Peyer's patch (tissue), 4 donors: ENCODE measurements around the gene EFHC1. TPM values are rescaled to one million over a fixed set of nuclear protein-coding genes. Genes with fewer than 3 reads are reported as not detected.
A peak's percentile ranks its signal among the peaks of the same experiment; 100 is the strongest.
"Not testable (repeated sequence)": the region's sequence is repeated elsewhere in the genome, so short reads cannot be mapped to it uniquely, and the experiment has no call there.

Experiments used
- DNase-seq, 3 donors: peaks; one replicate each; pipeline ENCODE4 v3.0.0-alpha.2; 2017 to 2019
- H3K27ac ChIP-seq, 4 donors: fragments of 200-600 bp; sonication (generic); one replicate each; pipeline ENCODE4 v1.5.1; 2016 to 2019
- H3K27me3 ChIP-seq, 2 donors: fragments of 200-600 bp; sonication (generic); one replicate each; pipeline ENCODE4 v1.5.1; 2019
- H3K36me3 ChIP-seq, 3 donors: fragments of 200-600 bp; sonication (generic); one replicate each; pipeline ENCODE4 v1.5.1; 2016 to 2019
- H3K4me1 ChIP-seq, 4 donors: fragments of 200-600 bp; sonication (generic); one replicate each; pipeline ENCODE4 v1.5.1; 2016 to 2019
- H3K4me3 ChIP-seq, 4 donors: fragments of 200-600 bp; sonication (generic); 1 replicate in 3 of 4; 2 replicates in 1 of 4; pipeline ENCODE4 v1.5.1; 2016 to 2019; ENCODE audit warnings: mild to moderate bottlenecking in 1 of 4
- H3K9me3 ChIP-seq, 4 donors: fragments of 200-600 bp; sonication (generic); one replicate each; pipeline ENCODE4 v1.5.1; 2016 to 2019; ENCODE audit warnings: mild to moderate bottlenecking in 1 of 4
- POLR2A ChIP-seq, 2 donors: fragments of 450-650 bp; IDR thresholded peaks; one replicate each; pipeline ENCODE4 v1.5.1; 2017; ENCODE audit warnings: antibody characterized with exemption in 2 of 2, mild to moderate bottlenecking in 2 of 2, moderate library complexity in 2 of 2
- total RNA-seq, 4 donors: library from RNA; depleted of rRNA; stranded (reverse); fragments of >200 nt; gene quantifications; one replicate each; pipeline ENCODE4 v1.1.0, GENCODE V29; 2016
- TF ChIP-seq, protein P1 (sequence below), 6 experiments: fragments of 450-650 bp in 4 of 6; fragments of 200-600 bp in 2 of 6; sonication (generic) in 1 of 6; IDR thresholded peaks; one replicate each; pipeline ENCODE4 v1.5.1; 2017 to 2019; ENCODE audit warnings: antibody characterized with exemption in 6 of 6, mild to moderate bottlenecking in 3 of 6, moderate library complexity in 1 of 6

The EFHC1 gene
- total RNA-seq, 4 donors from 2014 or later = 20.0 to 40.4 (median 22.7) TPM

DNA sequence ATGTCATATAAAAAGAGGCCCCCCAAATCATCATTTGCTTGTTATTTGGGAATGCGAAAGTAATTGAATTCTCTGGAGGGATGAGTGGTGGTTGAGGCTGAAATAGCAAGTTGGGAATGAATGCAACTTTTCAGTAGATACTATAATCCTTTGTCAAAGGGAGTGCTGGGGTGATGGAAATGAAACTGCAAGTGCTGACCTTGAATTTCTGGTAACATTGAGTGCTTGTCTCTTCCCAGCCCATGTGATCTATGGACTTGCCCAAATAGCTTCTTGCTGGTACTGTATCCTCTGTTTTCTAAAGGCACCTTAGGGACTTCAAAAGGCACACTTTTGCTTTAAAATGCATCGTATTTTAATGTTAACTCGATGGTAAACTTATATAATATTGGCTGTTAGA lies 43.4 kb upstream of the EFHC1 start:
- Histone ChIP-seq H3K4me1 (peaks cover 0 to 33% (median 11%) of the 10 kb centered on the region in 4 donors), H3K9me3 (no peaks in the 10 kb centered on the region), H3K4me3 (no peak overlapping the region), H3K36me3 (peaks cover 0 to 26% (median 0%) of the 10 kb centered on the region in 3 donors), H3K27ac (no peak overlapping the region), H3K27me3 (no peaks in the 10 kb centered on the region)
- DNase-seq = no peak
- no peak for TF ChIP-seq POLR2A (IDR thresholded peaks at IDR 0.05)
- TF ChIP-seq, protein P1, sequence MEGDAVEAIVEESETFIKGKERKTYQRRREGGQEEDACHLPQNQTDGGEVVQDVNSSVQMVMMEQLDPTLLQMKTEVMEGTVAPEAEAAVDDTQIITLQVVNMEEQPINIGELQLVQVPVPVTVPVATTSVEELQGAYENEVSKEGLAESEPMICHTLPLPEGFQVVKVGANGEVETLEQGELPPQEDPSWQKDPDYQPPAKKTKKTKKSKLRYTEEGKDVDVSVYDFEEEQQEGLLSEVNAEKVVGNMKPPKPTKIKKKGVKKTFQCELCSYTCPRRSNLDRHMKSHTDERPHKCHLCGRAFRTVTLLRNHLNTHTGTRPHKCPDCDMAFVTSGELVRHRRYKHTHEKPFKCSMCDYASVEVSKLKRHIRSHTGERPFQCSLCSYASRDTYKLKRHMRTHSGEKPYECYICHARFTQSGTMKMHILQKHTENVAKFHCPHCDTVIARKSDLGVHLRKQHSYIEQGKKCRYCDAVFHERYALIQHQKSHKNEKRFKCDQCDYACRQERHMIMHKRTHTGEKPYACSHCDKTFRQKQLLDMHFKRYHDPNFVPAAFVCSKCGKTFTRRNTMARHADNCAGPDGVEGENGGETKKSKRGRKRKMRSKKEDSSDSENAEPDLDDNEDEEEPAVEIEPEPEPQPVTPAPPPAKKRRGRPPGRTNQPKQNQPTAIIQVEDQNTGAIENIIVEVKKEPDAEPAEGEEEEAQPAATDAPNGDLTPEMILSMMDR (IDR thresholded peaks at IDR 0.05) = no peak

DNA sequence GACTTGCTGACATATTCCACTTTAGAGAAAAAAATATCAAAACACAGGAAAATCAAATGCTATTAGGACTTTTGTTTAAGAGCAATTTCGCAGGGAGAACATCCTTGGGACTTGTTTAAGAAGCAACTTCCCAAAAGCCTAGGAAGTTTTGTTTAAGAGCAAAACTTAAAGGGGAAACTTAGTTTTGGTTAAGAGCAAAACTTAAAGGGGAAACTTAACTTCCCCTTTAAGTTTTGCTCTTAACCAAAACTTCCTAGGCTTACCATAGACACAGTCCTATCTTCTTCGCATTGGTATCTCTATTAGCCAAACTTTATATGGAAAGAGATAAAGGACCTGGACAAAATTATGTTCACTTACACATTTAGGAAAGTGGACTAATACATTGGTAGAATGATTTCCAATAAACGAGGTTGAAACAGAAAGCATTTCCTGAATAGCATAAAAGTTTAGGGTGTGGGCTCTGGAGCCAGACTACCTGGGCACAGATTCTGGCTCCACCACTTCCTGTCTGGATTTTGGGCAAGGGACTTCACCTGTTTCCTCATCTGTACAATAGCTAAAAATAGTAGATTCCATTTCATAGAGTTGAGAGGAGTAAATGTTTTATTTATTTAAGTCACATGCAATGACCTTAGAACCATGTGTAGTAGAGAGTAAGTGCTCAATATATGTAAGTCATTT lies 42.5 kb upstream of the EFHC1 start:
- no peak for DNase-seq
- Histone ChIP-seq H3K9me3 (no peaks in the 10 kb centered on the region), H3K4me1 (peaks cover 0 to 28% (median 9%) of the 10 kb centered on the region in 4 donors), H3K27ac (peak overlapping the region in 1 of 4 donors; percentile 14), H3K4me3 (no peak overlapping the region), H3K36me3 (peaks cover 0 to 29% (median 0%) of the 10 kb centered on the region in 3 donors), H3K27me3 (no peaks in the 10 kb centered on the region)
- TF ChIP-seq, protein P1 (IDR thresholded peaks at IDR 0.05) = no peak
- no peak for TF ChIP-seq POLR2A (IDR thresholded peaks at IDR 0.05)

DNA sequence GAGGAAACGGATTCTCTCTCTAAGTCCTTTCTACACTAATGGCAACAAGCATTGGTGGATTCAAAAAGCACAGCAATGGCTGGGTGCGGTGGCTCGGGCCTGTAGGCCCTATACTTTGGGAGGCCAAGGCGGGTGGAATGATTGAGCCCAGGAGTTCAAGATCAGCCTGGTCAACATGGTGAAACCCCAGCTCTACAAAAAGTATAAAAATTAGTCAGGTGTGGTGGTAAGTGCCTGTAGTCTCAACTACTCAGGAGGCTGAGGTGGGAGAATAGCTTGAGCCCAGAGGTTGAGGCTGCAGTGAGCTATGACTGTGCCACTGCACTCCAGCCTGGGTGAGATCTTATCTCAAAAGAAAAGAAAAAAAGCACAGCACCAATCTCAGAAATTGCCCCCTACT lies 38.9 kb upstream of the EFHC1 start:
- TF ChIP-seq, protein P1 (IDR thresholded peaks at IDR 0.05) = no peak
- no peak for TF ChIP-seq POLR2A (IDR thresholded peaks at IDR 0.05)

DNA sequence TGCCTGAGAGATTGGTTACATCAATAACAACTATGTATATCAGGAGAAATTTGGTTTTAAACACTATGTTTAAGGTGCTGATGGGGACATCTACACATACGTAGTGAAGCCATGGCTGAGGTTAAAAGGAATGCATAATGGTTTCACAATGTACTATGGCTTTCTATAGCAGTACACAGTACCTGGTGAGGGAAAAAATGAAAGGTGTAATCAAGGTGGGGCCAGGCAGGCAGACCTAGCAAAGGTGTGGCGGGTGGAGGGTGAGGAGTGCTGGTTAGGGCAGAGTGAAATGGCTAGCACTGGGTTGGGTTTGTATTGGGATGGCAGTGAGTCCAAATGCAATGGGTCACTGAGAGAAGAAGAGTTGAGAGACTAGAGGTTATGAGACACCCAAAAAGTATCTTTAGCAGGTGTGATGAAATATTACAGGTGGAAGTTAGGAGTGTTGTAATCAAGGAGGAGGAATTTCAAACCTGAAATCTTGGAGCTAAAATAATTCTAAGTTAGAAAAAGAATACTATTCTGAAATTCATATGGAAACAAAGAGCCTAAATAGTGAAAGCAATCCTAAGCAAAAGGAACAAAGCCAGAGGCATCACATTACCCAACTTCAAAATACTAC lies 35.9 kb upstream of the EFHC1 start:
- no peak for DNase-seq
- Histone ChIP-seq H3K27ac (no peak overlapping the region), H3K36me3 (peaks cover 0 to 13% (median 0%) of the 10 kb centered on the region in 3 donors), H3K9me3 (no peaks in the 10 kb centered on the region), H3K4me1 (peaks cover 0 to 18% (median under 1%) of the 10 kb centered on the region in 4 donors), H3K27me3 (no peaks in the 10 kb centered on the region), H3K4me3 (no peak overlapping the region)
- TF ChIP-seq, protein P1 (IDR thresholded peaks at IDR 0.05) = no peak
- TF ChIP-seq POLR2A (IDR thresholded peaks at IDR 0.05) = no peak

More for the DNA sequence above, 38.9 kb upstream of the EFHC1 start:
- no peaks in the 10 kb centered on the region for H3K27me3 ChIP-seq
- H3K4me3 ChIP-seq = no peak overlapping the region
- H3K4me1 ChIP-seq = peaks cover 0 to 24% (median 5%) of the 10 kb centered on the region in 4 donors
- H3K9me3 ChIP-seq = no peaks in the 10 kb centered on the region
- no peak overlapping the region for H3K27ac ChIP-seq
- peaks cover 0 to 13% (median 0%) of the 10 kb centered on the region in 3 donors for H3K36me3 ChIP-seq
- no peak for DNase-seq

DNA sequence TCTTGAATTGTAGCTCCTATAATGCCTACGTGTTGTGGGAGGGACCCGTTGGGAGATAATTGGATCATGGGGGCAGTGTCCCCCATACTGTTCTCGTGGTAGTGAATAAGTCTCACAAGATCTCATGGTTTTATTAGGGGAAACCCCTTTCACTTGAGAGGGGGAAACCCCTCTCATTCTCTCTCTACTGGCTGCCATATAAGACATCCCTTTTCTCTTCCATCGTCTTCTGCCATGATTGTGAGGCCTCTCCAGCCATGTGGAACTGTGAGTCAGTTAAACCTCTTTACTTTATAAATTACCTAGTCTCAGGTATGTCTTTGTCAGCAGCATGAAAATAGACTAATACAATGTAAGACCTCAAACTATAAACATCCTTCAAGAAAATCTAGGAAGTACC lies 35.1 kb upstream of the EFHC1 start:
- Histone ChIP-seq H3K4me1 (peaks cover 0 to 26% (median 3%) of the 10 kb centered on the region in 4 donors), H3K4me3 (no peak overlapping the region), H3K27me3 (no peaks in the 10 kb centered on the region), H3K36me3 (peaks cover 0 to 13% (median 0%) of the 10 kb centered on the region in 3 donors), H3K27ac (no peak overlapping the region), H3K9me3 (no peaks in the 10 kb centered on the region)
- no peak for DNase-seq
- no peak for TF ChIP-seq POLR2A (IDR thresholded peaks at IDR 0.05)

DNA sequence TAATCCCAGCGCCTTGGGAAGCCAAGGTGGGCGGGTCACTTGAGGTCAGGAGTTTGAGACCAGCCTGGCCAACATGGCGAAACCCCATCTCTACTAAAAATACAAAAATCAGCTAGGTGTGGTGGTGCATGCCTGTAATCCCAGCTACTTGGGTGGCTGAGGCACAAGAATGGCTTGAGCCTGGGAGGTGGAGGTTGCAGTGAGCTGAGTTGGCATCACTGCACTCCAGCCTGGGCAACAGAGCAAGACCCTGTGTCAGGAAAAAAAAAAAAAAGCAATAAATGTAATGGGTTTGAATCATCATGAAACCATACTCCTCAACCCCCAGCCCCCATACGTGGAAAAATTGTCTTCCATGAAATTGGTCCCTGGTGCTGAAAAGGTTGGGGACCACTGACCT lies 32.0 kb upstream of the EFHC1 start:
- H3K36me3 ChIP-seq, DNase-seq, H3K9me3 ChIP-seq, H3K27me3 ChIP-seq, H3K4me3 ChIP-seq: not testable (repeated sequence)
- peak overlapping the region in 3 of 4 donors; percentile 60 to 81 (median 77) for H3K27ac ChIP-seq
- H3K4me1 ChIP-seq = peaks cover 0 to 39% (median 7%) of the 10 kb centered on the region in 4 donors
